A549 treated with DMSO at 1 μM for 4 hours (cell line): Measurements from ENCODE around the gene RXRG. TPM values are rescaled to one million over a fixed set of nuclear protein-coding genes. Genes with fewer than 3 reads are reported as not detected.

ENCODE experiments used
- total RNA-seq: library from RNA; stranded (reverse); fragments of 200-300 nt; extraction: Qiagen RNA extraction; gene quantifications from 5 replicates; pipeline ENCODE4 v1.2.3, GENCODE V29; 2022; ENCODE audit warnings: low read depth

The RXRG gene
- total RNA-seq: not detected in 5 replicates

GRCh38 chr1:165444897-165445370 is at the start of gene RXRG:
RXRG (minus strand) TSS chr1:165445126; CDS start chr1:165444893, 233 bp downstream.

GRCh38 chr1:165355977-165356811 is 88.7 kb downstream of the RXRG start, which contains the start of gene LMX1A:
LMX1A (minus strand) TSS chr1:165356715; CDS start chr1:165355559, 1,156 bp downstream.

Other genes with a start within 250 kb of the RXRG start
- gene LMX1A, start 88.4 kb downstream of the RXRG start, total RNA-seq: not detected in 5 replicates
- gene LRRC52, start 98.9 kb upstream of the RXRG start, total RNA-seq: not detected in 5 replicates
- gene MGST3, start 186.1 kb upstream of the RXRG start, total RNA-seq: 191 to 262 TPM (median 195 TPM) in 5 replicates